Activated T-cell treated with anti-CD3 and anti-CD28 coated beads for 48 hours (primary cell): Measurements from ENCODE around the gene ARHGEF7.

Experiments used
- DNase-seq: peaks from one replicate; pipeline ENCODE4 v3.0.0-alpha.2; 2020; ENCODE audit warnings: low read depth

Gene ARHGEF7

DNA sequence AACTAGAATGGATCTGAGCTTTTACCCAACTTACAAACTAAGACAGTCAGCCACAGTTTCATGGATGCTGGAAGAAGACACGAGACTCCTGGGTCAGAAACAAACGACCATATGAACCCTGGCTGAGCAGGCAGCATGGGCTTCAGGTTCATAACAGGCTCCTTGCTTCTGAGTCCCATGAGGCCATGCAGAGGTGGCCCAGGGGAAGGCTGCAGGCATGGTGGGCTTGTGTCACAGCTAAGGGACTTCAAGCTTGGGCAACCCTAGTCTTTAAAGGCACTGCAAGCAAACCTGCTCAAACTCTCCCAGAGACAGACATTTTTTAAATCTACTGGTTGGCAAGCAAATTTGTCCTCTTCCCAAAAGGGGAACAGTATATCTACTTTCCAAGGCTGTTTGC, 5.1 kb upstream of the ARHGEF7 start:
- no peak for DNase-seq

- no peak for DNase-seq
These were observed 3.7 kb upstream of the ARHGEF7 start for GRCh38 chr13:111111376-111111937.

DNA sequence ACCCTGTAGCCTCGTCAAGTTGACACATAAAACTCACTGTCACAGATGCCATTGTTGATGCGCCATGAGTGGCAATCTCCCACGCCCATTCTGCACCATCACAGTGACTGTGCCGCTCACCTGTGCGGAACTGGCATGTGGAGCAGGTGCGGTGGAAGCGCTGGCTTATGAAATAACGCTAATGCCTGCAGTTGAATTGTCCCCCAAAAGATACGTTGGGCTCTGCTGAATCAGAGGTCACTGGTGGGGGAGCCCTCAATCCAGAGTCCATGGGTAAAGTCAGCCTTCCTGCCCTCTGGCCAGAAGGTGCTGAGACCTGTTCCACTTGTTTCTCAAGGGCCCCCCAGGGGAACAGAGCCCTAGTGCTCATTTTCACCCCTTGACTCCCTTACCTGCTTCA, 2.9 kb upstream of the ARHGEF7 start:
- DNase-seq: no peak

GRCh38 chr13:111114362-111115060, 599 bp upstream of the ARHGEF7 start:
- no peak for DNase-seq

- DNase-seq: no peak
These were observed 933 bp downstream of the ARHGEF7 start for GRCh38 chr13:111115965-111116521.

DNA sequence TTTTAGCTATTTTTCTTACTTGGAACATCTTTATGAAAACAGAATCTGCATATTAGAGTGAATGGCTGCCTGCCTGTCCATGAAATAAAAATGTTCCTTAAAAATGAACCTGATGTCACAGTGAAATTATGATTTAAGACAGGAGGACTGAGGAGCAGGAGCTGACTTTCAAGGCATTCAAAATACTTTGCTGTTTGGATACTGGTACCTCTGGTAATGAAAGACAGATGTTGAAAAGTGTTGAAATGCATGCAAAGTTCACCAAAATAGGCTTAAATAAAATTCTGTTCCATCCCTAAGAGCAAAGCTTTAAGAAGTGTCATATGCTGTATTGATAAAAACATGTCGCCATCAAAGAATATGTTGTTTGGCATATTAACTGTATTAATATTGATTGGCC, 1.7 kb downstream of the ARHGEF7 start:
- DNase-seq: no peak

DNA sequence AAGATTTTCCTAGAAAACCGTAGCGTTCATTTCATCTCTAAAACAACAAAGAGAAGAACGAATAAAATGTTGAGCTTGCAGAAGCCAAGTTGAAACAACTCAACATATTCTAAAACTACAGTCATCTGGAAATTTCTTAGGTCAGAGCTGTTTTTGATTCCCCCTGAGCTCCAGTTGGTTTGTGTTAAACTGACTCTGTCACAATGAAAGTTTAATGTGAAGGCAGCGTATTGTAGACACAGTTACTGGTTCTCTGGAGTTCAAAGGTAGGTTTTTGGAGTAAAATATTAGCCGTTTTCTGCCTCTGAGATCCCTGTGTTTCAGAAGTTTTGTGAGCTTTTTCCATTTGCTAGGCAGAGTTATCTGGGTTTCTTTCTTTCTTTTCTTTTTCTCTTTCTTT, 2.2 kb downstream of the ARHGEF7 start:
- DNase-seq: no peak

DNA sequence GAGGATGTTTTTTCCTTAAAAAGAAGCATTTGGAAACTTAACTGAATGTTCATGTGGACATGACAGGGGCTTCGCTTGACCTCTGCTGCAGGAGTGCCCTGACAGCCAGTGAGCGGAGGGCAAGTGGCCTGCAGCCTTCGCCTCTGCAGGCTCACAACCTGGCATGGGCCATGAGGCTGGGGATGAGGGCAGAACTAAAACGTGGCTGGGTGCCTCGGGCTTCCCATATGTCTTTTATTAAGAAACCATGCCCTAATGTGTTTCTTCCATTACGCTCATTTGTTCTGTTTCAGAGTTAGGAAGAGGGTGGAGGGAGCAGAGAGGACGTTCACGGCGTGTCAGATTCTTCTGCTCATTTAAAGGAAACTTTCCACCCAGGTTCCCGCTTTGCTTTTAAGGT, 2.9 kb downstream of the ARHGEF7 start:
- no peak for DNase-seq

GRCh38 chr13:111118898-111119607, 3.9 kb downstream of the ARHGEF7 start:
- no peak for DNase-seq

- DNase-seq: no peak
These were observed 4.9 kb downstream of the ARHGEF7 start for GRCh38 chr13:111119966-111120365.

GRCh38 chr13:111120422-111120821, 5.3 kb downstream of the ARHGEF7 start:
- DNase-seq: no peak

DNA sequence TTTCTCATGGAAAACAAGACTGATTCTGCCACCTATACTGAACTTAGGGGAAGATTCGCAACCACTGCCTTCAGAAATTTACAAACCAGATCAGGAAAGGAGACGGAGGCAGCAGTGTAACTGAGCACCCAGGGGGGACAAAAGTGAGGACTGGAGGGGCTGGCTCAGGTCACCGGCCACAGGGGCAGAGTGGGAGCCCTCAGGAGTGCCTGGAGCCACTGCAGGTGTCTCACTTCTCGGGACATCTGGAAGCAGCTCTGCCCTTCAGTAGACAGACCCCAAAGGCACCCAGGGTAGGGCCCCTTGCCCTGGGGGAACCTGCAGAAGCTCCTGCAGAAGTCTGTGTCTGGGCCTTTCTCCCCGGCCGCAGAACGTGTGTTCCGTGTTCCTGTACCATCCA, 5.8 kb downstream of the ARHGEF7 start:
- no peak for DNase-seq

- DNase-seq: no peak
These were observed 6.4 kb downstream of the ARHGEF7 start for GRCh38 chr13:111121506-111121905.

DNA sequence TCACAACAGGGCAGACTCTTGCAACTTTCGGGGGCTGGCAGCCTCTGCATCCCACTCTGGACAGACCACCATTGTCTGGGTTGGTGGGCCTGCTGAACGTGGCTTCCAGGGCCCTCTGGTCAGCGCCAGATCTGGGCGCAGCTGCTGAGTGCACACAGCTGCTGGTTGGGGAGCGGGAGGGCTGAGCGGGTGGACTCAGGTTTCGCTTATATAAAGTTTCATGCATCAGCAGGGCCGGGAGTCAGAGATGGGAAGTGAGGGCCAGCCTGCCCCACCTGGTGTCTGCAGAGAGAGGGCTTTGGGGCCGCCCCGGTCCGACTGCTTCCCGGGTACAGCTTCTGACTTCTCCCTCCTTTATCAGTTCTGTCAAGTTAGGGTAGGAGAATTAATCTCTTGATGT, 6.9 kb downstream of the ARHGEF7 start:
- no peak for DNase-seq

- no peak for DNase-seq
These were observed 7.5 kb downstream of the ARHGEF7 start for GRCh38 chr13:111122631-111123030.

- DNase-seq: no peak
These were observed 8.1 kb downstream of the ARHGEF7 start for GRCh38 chr13:111123221-111123620.

GRCh38 chr13:111123649-111124048, 8.5 kb downstream of the ARHGEF7 start:
- DNase-seq: no peak

DNA sequence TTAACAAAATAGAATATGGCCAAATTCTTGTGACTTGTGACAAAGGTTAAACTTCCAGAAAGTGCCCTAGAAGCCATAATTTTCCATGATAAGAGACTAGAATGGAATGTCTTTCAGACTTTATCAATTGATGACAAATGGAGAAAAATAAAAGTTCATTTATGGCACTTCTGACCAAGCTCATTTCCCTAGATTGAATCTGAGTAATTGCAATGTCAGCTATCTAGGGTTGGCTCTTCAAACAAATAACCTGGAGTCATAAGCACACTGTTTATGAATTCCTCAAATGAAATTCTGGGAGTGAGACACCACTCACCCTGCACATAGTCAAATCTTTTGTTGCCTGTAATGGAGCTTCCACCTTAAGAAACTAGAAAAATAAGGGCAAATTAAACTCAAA, 11.4 kb downstream of the ARHGEF7 start:
- DNase-seq: no peak

- no peak for DNase-seq
These were observed 14.5 kb downstream of the ARHGEF7 start for GRCh38 chr13:111129465-111130115.

DNA sequence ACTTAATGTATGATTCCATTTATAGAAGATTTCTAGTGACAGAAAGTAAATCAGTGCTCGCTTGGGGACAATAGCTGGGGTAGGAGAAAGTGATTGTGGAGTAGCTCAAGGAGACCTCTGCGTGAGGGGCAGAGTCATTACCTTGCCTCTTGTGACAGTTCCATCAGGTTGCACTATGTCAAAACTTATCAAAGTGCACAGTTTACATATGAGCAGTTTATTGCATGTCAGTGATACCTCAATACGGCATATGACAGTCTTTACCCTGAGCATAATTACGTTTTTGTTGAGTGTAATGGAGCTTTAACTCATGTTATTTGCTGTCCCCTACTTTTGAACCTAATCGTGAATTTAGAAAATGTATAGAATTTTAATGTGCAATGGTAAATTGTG, 15.0 kb downstream of the ARHGEF7 start:
- no peak for DNase-seq

DNA sequence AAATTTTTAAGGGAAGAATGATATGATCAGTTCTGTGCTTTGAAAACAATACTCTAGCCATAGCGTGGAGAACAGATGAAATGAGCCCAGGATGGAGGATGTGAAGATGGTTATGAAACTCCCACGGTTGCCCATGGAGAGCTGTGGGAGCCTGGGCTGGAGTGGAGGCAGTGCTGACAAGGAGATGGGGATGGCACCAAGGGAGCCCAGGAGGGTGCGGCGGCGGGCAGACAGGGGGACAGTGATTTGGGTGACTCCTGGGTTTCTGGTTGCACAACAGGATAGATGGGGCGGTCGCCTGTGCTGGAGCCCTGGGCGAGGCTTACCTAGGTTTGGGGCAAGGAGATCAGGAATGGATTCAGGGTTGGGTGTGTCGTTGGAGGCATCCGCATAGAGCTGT, 15.9 kb downstream of the ARHGEF7 start:
- no peak for DNase-seq

- DNase-seq: no peak
These were observed 16.5 kb downstream of the ARHGEF7 start for GRCh38 chr13:111131611-111132010.

DNA sequence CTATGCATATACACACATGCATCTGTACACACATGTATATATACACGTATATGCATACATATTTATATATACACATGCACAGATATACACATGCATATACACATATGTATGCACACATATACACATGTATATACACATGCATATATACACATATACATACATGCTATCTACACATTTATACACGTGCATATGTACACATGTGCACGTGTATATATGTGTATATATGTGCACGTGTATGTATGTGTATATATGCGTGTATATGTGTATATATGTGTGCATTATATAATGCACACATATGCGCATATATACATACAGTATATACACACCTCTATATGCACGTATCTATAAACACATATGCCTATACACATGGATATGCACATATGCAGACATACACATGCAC, 17.8 kb downstream of the ARHGEF7 start:
- no peak for DNase-seq
